ENCODE results near the gene FOLR3.
"Not testable (repeated sequence)": the region's sequence is repeated elsewhere in the genome, so short reads cannot be mapped to it uniquely, and the experiment has no call there.

GRCh38 chr11:72181553-72181958, 46.0 kb downstream of the FOLR3 start:
- TF ChIP-seq CTCF (IDR thresholded peaks at IDR 0.05), result peak in 2 of 4 experiments; percentile 40 to 48
- not testable (repeated sequence) for TF ChIP-seq POLR2AphosphoS5 (IDR thresholded peaks at IDR 0.05)
